ENCODE results near the gene TBCE. TPM values are rescaled to one million over a fixed set of nuclear protein-coding genes. Genes with fewer than 3 reads are reported as not detected.

The TBCE gene, protein sequence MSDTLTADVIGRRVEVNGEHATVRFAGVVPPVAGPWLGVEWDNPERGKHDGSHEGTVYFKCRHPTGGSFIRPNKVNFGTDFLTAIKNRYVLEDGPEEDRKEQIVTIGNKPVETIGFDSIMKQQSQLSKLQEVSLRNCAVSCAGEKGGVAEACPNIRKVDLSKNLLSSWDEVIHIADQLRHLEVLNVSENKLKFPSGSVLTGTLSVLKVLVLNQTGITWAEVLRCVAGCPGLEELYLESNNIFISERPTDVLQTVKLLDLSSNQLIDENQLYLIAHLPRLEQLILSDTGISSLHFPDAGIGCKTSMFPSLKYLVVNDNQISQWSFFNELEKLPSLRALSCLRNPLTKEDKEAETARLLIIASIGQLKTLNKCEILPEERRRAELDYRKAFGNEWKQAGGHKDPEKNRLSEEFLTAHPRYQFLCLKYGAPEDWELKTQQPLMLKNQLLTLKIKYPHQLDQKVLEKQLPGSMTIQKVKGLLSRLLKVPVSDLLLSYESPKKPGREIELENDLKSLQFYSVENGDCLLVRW
- total RNA-seq: 28.3 and 30.8 TPM in 2 replicates

DNA sequence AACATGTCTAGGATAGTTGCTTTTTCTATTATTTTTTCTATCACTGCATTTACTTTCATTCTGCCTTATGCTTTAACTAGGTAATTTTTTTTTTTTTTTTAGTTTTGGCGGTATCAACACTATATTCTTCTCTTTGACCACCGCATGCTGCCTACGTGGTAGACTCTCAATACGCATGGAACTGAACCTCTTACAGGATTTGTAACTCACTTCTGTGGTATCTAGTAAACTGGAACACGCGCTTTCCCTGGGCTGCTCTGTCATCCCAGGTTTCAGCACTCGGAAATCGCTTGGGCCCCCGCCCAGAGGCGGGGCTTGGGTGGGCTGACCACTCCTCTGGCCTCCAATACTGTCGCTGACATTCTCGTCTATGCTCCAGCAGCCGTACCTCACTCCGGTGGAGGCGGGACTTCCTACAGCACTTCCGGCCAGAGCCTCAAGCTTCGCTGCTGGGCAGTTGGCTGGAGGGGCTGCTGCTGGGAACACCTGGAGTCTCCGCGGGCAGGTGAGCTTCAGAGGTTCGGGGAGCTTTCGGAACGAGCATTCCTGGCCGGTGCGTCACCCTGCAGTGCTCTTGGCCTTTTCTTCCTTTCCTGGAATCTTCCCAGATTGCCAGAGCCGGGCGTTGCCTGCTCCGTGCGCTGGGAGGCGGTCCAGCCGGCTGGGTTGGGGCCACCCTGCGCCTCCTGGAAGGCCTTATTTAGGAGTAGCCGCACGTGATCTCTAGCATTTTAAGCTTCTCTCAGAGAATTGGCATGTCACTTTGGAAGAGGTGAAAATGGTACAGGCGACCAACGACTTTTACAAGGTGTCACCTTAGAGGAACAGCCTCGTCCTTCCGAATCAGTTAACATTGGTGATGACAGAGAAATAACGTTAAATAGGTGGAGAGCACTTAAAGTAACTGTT is at the start of gene TBCE:
Gene TBCE, plus strand, starts transcription at position 428 of the 909 bp plus-strand sequence. CDS start 12,623 bp downstream, outside the sequence.
- intact Hi-C loops (cut with micrococcal nuclease): loop anchor here (1.0 to 5.0 kb wide), 11 partner anchors 30 to 995 kb away; partner anchors contain the start of genes ARID4B, B3GALNT2, COA6 and GGPS1

DNA sequence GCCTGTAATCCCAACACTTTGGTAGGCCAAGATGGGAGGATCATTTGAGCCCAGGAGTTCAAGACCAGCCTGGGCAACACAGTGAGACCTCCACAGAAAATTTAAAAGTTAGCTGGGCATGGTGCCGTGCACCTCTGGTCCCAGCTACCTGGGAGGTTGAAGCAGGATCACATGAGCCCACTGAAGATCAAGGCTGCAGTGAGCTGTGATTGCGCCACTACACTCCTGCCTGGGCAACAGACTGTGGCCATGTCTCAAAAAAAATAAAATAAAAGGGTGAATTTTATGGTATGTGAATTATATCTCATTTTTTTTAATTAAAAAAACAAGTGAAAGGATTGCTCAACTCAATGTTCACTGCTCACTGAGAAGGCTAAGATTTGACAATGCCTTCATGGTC is 48.0 kb upstream of the TBCE start:
- intact Hi-C loops (cut with micrococcal nuclease): loop anchor here (1.0 kb wide), 1 partner anchor 9 kb away; no protein-coding TSS in a partner anchor

DNA sequence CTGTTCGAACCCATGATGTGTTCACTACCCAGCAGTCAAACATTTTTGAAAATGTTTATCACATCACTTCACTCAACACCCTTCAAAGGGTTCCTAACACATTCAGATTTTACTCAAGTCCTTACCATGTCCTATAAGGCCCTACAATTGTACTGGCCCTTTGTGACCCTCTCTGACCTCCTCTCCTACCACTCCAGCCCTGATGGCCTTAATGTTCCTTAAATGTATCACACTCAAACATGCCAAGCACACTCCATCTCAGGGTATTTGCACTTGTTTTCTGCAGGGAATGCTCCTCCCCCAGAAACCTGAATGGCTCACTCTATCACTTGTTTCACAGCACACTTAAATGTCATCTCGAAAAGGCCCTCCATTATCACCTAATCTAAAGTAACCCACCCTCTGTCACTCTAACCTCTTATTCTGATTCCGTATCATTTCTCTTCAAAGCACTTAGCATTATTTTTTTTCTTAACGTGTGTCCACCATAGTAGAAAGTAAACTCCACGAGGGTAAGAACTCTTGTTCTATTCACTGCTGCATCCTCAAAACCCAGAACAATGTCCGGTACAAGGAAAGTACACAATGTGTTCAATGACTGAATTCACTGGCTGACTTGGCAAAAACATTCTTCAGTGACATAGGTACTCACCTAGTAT is 46.6 kb upstream of the TBCE start:
- intact Hi-C loops (cut with micrococcal nuclease): loop anchor here (10.0 kb wide), 2 partner anchors 1204 to 1474 kb away; partner anchors contain the start of genes LGALS8 and MTR

DNA sequence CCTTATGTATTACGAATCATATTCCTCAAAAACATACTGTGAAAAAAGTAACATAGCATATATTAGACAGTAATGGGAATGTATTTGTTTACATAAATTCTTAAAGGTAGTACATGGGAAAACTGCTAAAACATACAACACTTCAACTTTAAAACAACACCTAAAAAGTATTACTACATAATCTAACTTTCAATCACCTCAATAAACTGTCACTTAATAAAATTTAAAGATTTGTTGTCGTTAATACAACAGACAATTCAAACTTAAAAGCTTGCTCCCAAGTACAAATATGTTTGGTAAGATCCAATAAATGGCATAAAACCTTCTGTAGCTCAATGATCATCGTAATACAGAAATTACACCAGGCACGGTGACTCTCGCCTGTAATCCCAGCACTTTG is 42.9 kb upstream of the TBCE start:
- intact Hi-C loops (cut with micrococcal nuclease): loop anchor here (2.0 to 10.0 kb wide), 3 partner anchors 19 to 1471 kb away; partner anchors contain the start of genes LGALS8 and MTR

DNA sequence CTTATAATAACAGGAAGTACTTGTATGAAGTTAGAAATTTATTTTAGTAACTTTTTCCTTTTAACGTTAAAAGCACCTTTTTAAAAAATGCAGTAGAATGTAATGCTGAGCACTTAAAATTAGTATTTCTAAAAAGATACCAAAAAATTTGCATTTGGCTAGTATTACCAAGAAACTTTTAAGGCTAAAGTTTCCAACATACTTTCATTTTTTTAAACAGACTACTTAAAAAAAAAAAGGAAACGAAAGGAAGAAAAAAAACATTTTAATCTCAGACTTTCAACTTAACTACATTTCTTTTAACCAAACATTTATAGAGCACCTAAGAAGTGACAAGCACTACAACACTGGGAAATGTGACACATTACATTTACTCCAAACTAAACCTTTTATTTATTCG is 42.1 kb upstream of the TBCE start:
- intact Hi-C loops (cut with micrococcal nuclease): loop anchor here (1.0 to 10.0 kb wide), 7 partner anchors 8 to 1470 kb away; partner anchors contain the start of genes LGALS8, MTR and TARBP1

DNA sequence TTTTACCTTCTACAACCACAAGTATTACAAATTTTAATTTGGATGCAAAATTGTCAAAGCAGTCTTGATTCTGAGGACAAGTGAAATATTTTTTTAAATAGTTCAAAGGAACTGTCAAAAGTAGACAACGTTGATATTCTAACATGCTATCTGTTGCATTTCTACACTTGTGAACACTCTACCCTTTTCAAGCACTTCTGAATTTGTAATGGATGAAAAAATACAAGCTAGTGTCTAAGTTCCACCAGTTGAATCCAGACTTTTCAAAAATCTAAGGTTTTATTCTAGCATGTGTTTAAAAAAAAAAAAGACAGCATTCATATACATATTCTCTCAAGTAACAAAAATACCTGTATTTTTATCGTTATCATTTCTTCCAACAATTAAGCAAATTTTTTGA is 41.4 kb upstream of the TBCE start:
- intact Hi-C loops (cut with micrococcal nuclease): loop anchor here (1.0 to 10.0 kb wide), 7 partner anchors 9 to 1469 kb away; partner anchors contain the start of genes LGALS8, MTR and TARBP1

DNA sequence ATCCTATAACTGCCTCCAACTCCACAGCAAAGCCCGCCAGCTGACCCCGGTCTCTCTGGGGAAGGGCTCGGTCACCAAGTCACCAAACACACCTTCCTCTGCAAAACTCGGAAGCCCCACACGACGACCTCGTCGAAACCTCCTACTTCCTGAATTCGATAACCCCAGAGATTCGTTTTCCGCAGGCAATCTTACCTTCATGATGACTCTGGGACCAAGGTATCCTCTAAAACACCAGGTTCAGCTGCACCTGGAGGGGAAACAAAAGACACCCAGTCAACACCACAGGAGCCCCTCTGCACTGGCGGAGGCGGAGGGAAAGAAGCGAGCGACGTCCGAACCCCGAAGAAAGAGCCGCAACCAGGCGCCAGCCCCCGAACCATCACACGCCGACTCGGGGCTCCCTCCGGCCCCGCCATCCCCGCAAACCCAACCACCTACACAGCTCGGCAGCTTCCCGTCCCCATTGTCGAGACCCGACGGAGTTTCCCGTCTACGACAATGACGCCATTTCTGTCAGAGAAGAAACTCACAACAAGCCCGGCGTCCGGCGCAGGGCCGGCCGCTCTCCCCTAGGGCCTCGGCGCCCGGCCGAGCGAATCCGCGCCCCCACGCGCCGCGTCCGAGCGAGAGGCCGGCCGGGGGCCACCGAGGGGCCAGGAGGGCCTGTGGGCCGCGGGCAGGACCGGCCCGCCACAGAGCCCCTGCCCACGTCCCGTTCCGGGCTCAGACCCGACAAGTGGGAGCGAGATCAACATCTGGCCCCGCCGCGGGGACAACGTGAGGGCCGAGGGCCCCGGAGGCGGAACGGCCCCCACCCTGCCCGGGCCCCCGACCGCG is 40.3 kb upstream of the TBCE start:
- intact Hi-C loops (cut with micrococcal nuclease): loop anchor here (5.0 to 10.0 kb wide), 5 partner anchors 225 to 1468 kb away; partner anchors contain the start of genes LGALS8, MTR and TARBP1

DNA sequence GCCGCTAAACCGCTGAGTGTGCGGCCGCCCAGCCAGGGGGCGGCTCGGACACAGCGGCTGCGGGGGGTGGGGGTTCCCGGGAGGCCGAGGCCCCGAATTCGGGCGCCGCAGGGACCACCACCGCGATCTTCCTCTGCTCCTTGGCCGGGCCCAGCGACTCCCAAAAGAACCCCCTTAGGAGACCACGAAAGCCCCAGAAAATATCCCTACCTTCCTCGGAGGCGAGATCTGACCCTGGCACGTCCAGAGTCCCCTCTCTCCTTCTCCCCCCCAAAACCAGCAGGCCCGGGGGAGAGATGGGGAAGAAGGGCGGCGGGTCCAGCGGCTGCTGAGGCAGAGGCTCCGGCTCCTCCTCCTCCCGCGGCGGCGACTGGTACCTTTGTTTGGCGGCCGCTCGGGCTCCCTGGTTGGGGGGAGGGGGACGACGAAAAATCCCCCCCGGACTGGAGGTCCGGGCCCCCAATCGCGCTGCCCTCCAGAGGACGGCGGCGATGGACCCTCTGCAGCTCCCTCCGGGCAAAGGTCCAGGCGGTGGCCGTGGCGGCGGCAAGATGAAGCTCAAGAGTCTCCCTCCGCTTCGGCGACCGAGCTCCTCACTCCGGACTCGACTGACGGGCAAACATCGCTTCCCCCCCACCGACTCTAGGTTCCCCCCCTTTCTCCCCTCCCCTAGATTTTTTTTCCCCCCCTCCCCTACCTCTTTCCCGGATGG is 39.5 kb upstream of the TBCE start, which contains the start of gene ARID4B:
Gene ARID4B, minus strand, starts transcription at position 621 of the 712 bp plus-strand sequence. CDS start 1,260 bp downstream, outside the sequence.
- intact Hi-C loops (cut with micrococcal nuclease): loop anchor here (1.0 to 10.0 kb wide), 19 partner anchors 10 to 1467 kb away; partner anchors contain the start of genes B3GALNT2, COA6, ERO1B and LGALS8

DNA sequence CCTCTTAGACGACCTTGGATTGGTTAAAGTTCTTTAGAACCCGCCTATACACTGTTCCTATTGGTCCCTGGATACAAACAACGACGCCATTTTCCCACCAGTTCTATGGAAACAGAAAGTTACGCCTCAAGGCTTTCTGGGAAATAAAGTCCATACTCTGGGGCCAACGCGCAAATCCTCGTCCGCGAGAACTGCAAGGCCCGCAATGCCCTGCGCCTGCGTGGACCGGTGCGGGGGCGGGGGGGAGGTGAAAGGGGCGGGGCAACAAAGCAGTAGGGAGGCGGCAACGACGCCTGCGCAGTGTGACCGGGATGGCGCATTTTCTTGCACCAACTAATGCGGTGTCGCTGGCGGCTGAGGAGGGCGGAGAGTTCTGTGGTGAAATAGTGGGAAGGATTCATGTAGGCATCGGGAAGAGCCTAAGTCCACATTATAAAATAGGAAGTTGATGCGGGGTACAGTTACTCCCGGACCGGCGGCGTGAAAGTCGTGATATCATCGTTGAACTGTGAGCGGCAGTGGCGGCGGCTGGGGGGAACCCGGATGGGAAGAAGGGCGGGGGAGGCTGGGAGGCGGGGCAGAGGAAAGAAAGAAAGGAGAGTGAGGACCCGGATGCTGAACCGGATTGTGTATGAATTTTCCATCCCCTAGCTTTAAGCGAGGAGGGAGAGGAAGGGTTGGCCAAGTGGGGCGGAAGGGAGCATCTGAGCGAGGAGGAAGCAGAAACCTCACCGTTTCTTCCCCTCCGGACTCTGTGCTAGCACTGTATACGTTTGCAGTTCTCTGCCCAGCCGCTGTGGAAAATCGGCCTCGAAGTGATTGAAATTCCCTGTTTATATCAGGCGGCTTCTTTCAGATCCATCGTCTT is 38.7 kb upstream of the TBCE start, which contains the start of gene GGPS1:
Gene GGPS1, plus strand, starts transcription at position 300 of the 868 bp plus-strand sequence. CDS start 6,695 bp downstream, outside the sequence.
- intact Hi-C loops (cut with micrococcal nuclease): loop anchor here (1.0 to 10.0 kb wide), 21 partner anchors 9 to 1466 kb away; partner anchors contain the start of genes B3GALNT2, COA6, ERO1B and LGALS8

DNA sequence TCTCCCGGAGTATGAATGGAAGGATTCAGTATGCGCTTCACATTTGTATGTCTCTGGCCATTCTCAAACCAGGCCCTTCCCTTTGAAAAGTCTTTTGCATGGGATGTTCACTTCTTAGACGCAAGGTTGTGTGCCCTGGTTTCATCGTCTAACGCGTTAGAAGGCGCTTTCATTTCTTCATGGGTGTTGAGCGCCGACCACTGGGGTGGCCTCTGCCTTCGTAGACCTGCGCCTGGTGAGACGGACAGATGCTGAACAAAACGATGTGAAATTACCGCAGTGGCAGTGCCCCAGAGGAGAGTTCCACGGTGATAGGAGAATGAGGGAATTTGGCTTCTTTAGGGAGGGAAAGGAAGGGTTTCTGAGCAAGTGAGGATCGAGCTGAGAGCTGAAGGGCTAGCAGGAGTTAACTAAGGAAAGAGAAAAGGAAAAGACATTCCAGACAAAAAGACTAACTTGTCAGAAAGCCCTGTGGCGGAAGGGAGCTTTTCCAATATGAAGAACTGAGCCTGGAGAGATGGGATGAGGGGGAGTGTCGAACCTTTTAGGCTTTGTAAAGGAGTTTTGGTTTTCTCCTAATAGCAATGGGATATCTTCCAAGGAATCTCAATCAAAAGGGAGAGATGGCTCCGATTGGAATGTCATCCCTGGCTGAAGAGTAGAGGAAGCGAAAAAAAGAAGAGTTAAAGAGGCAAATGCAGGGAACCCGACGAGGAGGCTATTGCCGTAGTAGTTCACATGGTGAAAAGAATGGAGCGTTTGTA is 37.9 kb upstream of the TBCE start:
- intact Hi-C loops (cut with micrococcal nuclease): loop anchor here (1.0 to 10.0 kb wide), 9 partner anchors 71 to 1465 kb away; partner anchors contain the start of genes ERO1B, LGALS8, MTR and TARBP1

DNA sequence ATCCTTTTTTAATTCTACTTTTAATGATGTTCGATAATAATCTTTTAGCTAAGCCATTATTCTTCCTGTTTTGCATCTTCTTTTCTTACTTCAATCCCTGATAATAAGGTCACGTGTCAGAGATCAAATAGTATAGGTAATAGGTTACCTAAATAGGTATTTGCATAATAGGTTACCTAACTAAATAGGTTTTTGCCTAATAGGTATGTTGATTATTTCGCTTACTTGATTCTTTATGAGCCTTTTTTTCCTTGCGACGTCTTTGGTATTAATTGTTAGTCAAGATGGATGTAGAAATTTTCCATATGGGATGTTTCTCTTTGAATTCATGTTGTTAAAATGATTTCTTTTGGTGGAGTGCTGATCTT is 36.3 kb upstream of the TBCE start:
- intact Hi-C loops (cut with micrococcal nuclease): no loop called here

DNA sequence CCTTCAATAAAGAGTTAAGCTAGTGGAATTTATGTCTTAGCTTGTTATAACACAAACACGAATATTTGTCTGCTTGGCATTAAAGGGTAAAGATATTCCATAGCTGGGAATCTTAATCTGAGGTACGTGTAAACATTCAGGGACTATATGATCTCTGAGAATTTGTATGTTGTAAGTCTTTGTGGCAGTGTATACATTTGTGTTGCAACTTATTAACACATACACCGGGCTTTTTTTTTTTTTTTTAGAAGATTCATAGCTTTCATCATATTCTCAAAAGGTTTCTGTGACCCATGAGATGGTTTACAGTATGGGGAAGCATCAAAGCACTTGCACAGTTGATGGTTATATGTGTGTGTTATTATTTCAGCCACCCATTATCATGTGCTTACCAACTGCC is 35.8 kb upstream of the TBCE start:
- intact Hi-C loops (cut with micrococcal nuclease): no loop called here

DNA sequence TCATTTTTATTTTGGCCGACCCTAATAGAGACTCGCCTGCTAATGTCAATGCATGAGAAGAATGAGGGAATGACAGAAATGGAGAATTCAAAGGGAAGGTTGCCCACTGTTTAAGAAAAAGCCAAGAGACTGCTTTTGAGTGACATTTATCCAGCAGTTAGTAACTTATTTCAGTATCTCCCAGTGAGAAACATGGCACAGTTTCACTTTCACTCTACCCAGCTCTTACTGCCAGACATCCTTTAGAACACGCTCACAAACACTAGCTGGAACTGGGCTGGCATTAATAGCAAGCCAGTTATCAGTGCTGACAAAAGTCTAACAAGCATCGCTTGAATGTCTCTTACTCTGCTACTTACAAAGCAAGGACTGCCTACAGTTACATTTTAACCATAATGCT is 30.3 kb upstream of the TBCE start:
- intact Hi-C loops (cut with micrococcal nuclease): loop anchor here (1.0 to 2.0 kb wide), 2 partner anchors 9 to 30 kb away; partner anchors contain the start of genes ARID4B, GGPS1 and TBCE

DNA sequence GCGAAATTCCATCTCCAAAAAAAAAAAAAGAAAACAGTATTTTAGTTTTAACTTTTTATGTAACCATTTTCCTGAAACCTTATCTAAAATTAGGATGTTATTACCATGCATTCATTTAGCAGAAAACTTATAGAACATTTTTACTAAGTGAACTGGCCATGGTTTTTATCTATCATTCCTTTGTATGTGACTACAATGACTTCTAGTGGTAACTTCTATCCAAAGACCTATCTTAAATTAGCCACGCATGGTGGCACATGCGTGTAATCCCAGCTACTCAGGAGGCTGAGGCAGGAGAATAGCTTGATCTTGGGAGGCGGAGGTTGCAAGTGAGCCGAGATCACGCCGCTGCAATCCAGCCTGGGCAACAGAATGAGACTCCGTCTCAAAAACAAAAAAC is 27.5 kb upstream of the TBCE start:
- intact Hi-C loops (cut with micrococcal nuclease): no loop called here

DNA sequence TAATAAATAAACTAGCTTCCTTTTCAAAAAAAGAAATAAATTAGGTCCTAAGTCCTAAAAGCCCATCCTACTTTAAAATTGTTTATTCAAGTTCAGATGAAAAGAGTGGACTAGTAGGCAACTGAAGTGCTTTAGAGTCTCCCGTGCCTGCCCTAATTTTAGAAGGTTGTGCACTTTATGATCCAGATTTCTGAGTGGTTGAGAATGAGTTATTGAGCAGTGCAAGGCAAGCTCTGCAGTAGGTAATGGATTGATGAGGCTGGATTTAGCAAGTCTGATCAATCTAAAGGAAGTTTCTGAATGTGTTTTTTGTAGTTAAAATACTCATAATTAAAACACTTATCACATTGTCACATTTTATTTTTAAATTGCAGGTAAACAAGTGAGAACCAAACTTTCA is 25.9 kb upstream of the TBCE start:
- intact Hi-C loops (cut with micrococcal nuclease): no loop called here

DNA sequence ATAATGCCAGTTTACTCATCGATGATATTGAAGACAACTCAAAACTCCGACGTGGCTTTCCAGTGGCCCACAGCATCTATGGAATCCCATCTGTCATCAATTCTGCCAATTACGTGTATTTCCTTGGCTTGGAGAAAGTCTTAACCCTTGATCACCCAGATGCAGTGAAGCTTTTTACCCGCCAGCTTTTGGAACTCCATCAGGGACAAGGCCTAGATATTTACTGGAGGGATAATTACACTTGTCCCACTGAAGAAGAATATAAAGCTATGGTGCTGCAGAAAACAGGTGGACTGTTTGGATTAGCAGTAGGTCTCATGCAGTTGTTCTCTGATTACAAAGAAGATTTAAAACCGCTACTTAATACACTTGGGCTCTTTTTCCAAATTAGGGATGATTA is 25.2 kb upstream of the TBCE start:
- intact Hi-C loops (cut with micrococcal nuclease): no loop called here

DNA sequence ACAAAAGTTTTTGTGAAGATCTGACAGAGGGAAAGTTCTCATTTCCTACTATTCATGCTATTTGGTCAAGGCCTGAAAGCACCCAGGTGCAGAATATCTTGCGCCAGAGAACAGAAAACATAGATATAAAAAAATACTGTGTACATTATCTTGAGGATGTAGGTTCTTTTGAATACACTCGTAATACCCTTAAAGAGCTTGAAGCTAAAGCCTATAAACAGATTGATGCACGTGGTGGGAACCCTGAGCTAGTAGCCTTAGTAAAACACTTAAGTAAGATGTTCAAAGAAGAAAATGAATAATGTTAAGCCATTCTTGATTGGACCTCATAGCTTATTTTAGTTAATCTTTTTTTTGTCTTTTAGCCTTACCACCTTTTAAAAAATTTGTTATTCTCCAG is 24.8 kb upstream of the TBCE start:
- intact Hi-C loops (cut with micrococcal nuclease): no loop called here

All from T-helper 1 cell treated with Interleukin-12 subunit alpha and Interleukin-12 subunit beta and Interleukin-4 antibody, amounts not matched to agents 30 ng/mL and 1 ng/mL, for 36 hours (primary cell).